HG02885 (cell line): ENCODE data around the gene MPP3.
"Not testable (repeated sequence)": the region's sequence is repeated elsewhere in the genome, so short reads cannot be mapped to it uniquely, and the experiment has no call there.

Experiments used
- ATAC-seq: cut with Tn5 transposase; IDR thresholded peaks from one replicate; pipeline ENCODE4 v1.9.1; 2021; ENCODE audit warnings: mild to moderate bottlenecking; ENCODE audit not compliant: unreplicated experiment, poor library complexity

The MPP3 gene

GRCh38 chr17:43832976-43833829 lies at the start of gene MPP3:
Gene MPP3, minus strand, starts transcription at chr17:43833146. Its CDS starts 1,240 bp downstream, at chr17:43831906.
- ATAC-seq, result no peak

DNA sequence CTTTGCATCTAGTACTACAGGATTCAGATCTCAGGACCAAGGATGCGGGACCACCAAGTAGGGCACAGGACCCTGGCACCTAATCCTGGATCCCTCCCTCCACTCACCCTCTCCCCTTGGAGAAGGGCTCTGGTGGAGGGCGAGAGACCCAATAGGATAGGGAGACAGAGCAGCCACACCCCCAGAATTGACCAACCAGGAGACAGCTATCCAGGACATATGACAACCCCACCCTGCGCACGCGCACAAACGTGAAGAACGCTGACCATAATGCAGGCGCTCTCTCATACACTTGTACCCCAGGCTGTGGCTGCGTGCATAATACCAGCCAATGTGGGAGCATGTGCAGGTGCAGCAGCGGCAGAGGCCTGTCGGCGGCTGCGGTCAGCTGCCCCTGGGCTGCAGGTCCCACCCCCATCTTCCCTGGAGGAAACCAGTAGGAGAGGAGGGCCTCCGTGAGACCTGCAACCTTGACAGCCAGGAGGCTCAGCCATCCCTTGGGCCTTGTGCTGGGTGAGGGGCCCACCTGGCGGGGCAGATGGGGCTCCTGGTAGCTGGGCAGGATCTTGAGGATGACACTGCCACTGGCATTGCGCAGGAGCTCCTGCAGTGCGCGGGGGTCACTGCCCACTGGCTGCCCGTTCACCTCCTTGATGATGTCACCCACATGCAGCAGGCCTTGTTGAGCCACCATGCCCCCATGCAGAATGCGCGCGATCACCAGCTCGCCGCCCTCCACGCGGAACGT lies 49.0 kb upstream of the MPP3 start:
- ATAC-seq, result no peak

GRCh38 chr17:43881181-43881580 lies 48.2 kb upstream of the MPP3 start:
- ATAC-seq, result no peak

- no peak for ATAC-seq
Observed at GRCh38 chr17:43880420-43880991, 47.6 kb upstream of the MPP3 start.

- ATAC-seq, result no peak
Observed at GRCh38 chr17:43879723-43880419, 46.9 kb upstream of the MPP3 start.

DNA sequence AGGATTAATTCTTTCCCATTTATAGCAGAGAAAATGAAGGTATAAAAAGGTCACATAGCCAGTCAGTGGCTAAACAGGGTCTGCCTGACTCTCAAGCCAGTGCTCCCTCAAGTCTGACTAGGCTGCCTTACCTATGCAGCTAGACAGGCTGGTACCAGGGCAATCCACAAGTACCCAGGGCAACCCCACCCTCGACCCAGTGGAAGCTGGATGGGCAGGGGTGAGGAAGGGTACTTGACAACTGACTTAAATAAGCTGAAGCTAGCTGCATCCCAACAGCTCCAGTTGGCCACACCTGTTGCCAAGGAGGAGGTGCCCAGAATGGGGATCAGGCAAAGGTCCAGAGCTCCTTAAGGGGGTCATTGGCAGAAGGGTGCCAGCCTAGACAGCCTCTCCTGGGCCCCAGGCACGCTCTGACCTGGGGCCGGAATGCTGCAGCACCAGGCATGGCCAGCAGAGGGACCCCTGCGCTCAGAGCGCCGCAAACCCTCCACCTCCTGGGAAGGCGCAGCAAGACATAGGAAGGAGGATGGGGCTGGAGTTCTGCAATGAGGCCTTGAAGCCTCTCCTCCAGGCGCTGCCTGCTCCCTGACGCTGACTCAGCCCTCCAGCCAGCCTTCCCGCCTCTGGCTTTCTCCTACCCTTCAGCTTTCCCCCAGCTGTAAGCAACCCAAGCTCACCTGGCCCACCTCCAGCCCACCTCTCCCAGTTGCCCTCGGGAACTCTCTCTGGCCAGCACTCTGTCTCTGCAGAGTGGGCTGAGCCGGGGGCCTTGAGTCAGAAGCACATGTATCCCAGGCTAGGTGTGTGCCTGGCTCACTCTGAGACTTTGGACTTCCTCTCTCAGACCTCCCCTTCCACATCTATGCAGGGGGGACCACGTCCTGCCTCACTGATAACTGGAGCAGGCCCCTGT lies 45.6 kb upstream of the MPP3 start:
- ATAC-seq, result no peak

- no peak for ATAC-seq
Observed at GRCh38 chr17:43877451-43878155, 44.7 kb upstream of the MPP3 start.

GRCh38 chr17:43877031-43877430 lies 44.1 kb upstream of the MPP3 start:
- ATAC-seq, result no peak

DNA sequence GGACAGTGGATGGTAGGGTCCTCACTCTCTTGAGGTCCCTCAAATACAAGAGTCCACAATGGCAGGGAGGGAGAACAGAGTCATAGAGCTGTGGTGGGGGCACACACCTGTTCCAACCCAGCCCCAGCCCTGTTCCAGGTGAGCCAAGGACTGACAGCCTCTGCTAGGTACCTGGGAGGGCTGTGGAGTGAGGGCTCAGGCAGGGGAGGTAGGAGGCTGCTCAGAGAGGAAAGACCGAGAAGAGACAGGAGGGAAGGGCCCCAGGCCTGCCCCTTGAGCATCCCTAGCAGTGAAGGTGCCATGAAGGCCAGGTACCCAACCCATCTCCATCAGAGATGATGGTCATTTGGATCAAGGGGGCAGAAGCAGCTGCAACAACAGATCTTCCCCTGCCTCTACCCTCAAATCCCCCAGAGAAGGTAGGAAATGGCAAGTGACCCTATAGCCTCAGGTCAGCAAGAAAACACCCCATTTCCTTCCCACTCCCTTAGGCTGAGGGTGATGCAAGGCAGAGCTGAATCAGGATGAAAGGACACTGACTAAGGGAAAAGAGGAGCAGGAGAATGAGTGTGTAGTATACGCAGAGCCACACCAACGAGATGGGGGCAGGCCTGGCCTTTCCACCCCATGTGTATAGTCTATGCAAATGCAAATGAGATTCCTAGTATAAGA lies 42.7 kb upstream of the MPP3 start:
- no peak for ATAC-seq

DNA sequence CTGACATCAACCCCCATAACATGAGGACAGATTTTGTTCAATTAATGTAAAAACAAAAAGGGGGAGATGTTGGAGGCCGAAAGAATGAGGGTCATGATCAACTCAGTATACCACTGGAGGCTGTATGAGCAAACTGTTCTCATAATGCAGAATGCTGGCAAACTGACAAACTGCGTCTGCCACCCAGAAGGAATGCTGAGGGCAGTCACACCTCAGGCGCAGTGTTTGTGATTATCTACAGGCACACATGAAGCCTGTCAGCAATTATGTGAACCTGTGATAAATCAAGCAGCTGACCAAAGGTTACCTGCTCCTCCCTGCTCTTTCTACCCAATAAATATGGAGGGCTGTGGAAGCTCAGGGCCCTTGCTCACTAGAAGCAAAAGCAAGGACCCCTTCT lies 41.3 kb upstream of the MPP3 start:
- ATAC-seq, result no peak

DNA sequence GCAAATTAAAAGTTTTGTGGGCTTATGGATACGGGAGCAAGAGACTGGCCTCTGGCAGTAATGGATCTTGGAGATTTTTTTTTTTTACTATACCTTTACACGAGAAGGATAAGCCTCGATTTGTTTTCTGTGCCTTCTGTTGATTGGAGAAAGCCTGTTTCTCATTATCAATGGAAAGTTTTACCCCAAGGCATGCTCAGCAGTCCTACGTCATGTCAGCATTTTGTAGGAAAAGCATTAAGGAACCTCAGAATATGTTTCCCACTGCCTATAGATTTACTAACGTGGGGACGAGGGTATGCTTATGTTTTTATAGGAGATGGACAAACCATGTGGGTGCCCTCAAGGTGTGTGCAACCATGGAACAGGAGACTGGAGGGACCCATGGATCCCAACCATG lies 40.9 kb upstream of the MPP3 start:
- ATAC-seq, result no peak

- ATAC-seq, result no peak
Observed at GRCh38 chr17:43873091-43873490, 40.1 kb upstream of the MPP3 start.

DNA sequence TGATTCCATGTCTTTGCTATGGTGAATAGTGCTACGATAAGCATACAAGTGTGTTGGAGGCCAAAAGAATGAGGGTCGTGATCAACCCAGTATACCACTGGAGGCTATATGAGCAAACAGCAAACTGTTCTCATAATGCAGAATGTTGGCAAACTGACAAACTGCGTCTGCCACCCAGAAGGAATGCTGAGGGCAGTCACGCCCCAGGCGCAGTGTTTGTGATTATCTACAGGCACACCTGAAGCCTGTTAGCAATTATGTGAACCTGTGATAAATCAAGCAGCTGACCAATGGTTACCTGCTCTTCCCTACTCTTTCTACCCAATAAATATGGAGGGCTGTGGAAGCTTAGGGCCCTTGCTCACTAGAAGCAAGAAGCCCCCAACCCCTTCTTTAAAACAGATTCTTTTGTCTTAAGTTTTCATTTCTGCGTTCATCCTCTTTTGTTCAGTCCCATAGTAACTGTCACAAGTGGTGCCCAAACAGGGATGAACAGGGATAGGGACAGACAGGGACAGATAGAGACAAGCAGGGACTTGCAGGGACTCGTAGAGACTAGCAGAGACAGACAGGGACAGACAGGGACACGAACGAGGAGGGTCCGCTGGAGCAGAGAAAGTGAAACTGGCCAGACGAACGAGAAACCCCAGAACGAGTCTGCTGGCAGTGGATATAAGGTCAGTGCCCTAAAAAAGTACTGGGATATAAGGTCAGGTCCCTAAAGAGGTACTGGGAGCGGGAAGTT lies 39.2 kb upstream of the MPP3 start:
- ATAC-seq, result no peak

DNA sequence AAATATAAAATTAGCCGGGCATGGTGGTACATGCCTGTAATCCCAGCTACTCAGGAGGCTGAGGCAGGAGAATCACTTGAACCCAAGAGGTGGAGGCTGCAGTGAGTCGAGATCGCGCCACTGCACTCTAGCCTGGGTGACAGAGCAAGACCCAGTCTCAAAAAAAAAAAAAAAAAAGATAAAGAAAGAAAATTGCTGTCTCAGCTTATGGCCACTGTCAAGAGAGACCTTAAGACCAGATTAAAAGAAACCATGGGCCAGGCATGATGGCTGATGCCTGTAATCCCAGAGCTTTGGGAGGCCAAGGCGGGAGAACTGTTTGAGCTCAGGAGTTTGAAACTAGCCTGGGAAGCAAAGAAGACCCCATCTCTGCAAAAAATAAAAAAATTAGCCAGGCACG lies 36.1 kb upstream of the MPP3 start:
- ATAC-seq, result not testable (repeated sequence)

DNA sequence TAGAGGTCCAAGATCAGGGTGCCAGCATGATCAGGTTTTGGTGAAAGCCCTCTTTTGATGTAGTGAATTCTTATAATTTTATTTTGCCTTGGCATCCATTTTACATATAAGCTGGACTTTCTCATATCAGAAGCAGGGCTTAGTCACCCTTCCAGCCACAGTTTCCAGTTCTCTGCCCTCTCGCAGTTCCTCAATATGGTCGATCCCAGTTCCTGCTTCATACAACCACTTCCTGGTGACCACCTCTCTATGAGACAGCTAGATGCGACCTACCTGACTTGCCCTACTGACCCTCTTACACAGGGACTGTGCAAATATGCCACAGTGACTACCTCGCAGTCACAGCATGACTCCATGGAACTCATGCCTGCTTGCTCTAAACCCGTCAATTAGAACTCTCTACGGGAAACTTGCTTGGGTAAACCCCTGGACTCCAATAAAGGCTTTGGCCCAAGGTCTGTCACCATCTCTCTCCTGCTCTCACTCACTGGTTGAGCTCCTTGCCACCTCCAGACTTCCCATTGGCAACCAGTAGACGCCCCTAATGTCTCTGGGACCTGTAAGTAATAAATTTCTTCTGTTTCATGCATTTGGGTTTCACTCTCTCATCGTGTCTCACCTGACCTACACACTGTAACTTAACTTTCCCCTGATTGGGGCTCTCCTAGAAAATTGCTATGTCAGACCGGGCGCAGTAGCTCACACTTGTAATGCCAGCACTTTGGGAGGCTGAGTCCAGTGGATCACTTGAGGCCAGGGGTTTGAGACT lies 35.5 kb upstream of the MPP3 start:
- ATAC-seq, result no peak

- ATAC-seq, result no peak
Observed at GRCh38 chr17:43864161-43864984, 31.4 kb upstream of the MPP3 start.
